ES-I3 (cell line): Measurements from ENCODE around the gene CNBP.
"Not testable (repeated sequence)": the region's sequence is repeated elsewhere in the genome, so short reads cannot be mapped to it uniquely, and the experiment has no call there.

Source experiments
- H3K36me3 ChIP-seq: 2 replicates; pipeline ENCODE4 v1.6.1; 2013; ENCODE audit warnings: mild to moderate bottlenecking, low read length, control low read depth, moderate library complexity; ENCODE audit not compliant: insufficient read depth
- H3K4me1 ChIP-seq: 2 replicates; pipeline ENCODE4 v1.6.1; 2013; ENCODE audit warnings: mild to moderate bottlenecking, control low read depth, low read length; ENCODE audit not compliant: insufficient read depth
- H3K9ac ChIP-seq: 2 replicates; pipeline ENCODE4 v1.6.1; 2013; ENCODE audit warnings: low read depth, mild to moderate bottlenecking, low read length, moderate library complexity
- H3K9me3 ChIP-seq: 2 replicates; pipeline ENCODE4 v1.6.1; 2013; ENCODE audit warnings: mild to moderate bottlenecking, low read length, moderate library complexity; ENCODE audit not compliant: control insufficient read depth, insufficient read depth

CNBP gene

GRCh38 chr3:129173206-129173605 lies 10.5 kb downstream of the CNBP start:
- H3K9ac ChIP-seq = no peak overlapping the region
- H3K36me3 ChIP-seq = peaks cover 20% of the 10 kb centered on the region
- no peaks in the 10 kb centered on the region for H3K4me1 ChIP-seq
- H3K9me3 ChIP-seq = no peaks in the 10 kb centered on the region

GRCh38 chr3:129166579-129167332 lies 16.9 kb downstream of the CNBP start:
- Histone ChIP-seq H3K9ac (no peak overlapping the region), H3K9me3 (no peaks in the 10 kb centered on the region), H3K4me1 (no peaks in the 10 kb centered on the region), H3K36me3 (peaks cover 20% of the 10 kb centered on the region)

GRCh38 chr3:129165594-129165993 lies 18.1 kb downstream of the CNBP start:
- H3K9me3 ChIP-seq, H3K9ac ChIP-seq, H3K4me1 ChIP-seq: not testable (repeated sequence)
- H3K36me3 ChIP-seq = peaks cover 11% of the 10 kb centered on the region

GRCh38 chr3:129164500-129164899 lies 19.2 kb downstream of the CNBP start:
- 0 out of 2 replicates have a peak, but pooled peaks cover under 1% of the 10 kb centered on the region for H3K36me3 ChIP-seq
- no peak overlapping the region for H3K9ac ChIP-seq
- peaks cover 2% of the 10 kb centered on the region; the same call in 1 of the 2 replicates for H3K4me1 ChIP-seq
- no peaks in the 10 kb centered on the region for H3K9me3 ChIP-seq

- H3K4me1 ChIP-seq = peaks cover 5% of the 10 kb centered on the region; the same call in 1 of the 2 replicates
- no peak overlapping the region for H3K9ac ChIP-seq
- no peaks in the 10 kb centered on the region for H3K9me3 ChIP-seq
- H3K36me3 ChIP-seq = no peaks in the 10 kb centered on the region
Observed at GRCh38 chr3:129162729-129163579, 20.7 kb downstream of the CNBP start.

- Histone ChIP-seq H3K9ac (peak overlapping the region; percentile 99), H3K36me3 (no peaks in the 10 kb centered on the region), H3K4me1 (peaks cover 5% of the 10 kb centered on the region; the same call in 1 of the 2 replicates), H3K9me3 (no peaks in the 10 kb centered on the region)
Observed at GRCh38 chr3:129161860-129162271, 21.8 kb downstream of the CNBP start.

- H3K4me1 ChIP-seq = peaks cover 5% of the 10 kb centered on the region; the same call in 1 of the 2 replicates
- no peaks in the 10 kb centered on the region for H3K9me3 ChIP-seq
- peak within 1 kb of the TSS; percentile 99 for H3K9ac ChIP-seq
- H3K36me3 ChIP-seq = no peaks in the 10 kb centered on the region
Observed at GRCh38 chr3:129160891-129161859, 22.5 kb downstream of the CNBP start, which contains the start of gene ISY1. Gene ISY1, minus strand, starts transcription at chr3:129161063. Its CDS starts 88 bp downstream, at chr3:129160975.

GRCh38 chr3:129144786-129145185 lies 38.9 kb downstream of the CNBP start:
- Histone ChIP-seq H3K36me3 (no peaks in the 10 kb centered on the region; the same call in 1 of the 2 replicates), H3K4me1 (no peaks in the 10 kb centered on the region), H3K9ac (no peak overlapping the region), H3K9me3 (no peaks in the 10 kb centered on the region)

- not testable (repeated sequence) for H3K9me3 ChIP-seq, H3K36me3 ChIP-seq
Observed at GRCh38 chr3:129141011-129141410, 42.7 kb downstream of the CNBP start.

GRCh38 chr3:129139911-129140310 lies 43.8 kb downstream of the CNBP start:
- Histone ChIP-seq H3K9me3 (no peaks in the 10 kb centered on the region), H3K4me1 (no peaks in the 10 kb centered on the region), H3K36me3 (no peaks in the 10 kb centered on the region), H3K9ac (no peak overlapping the region)

More at GRCh38 chr3:129141011-129141410, 42.7 kb downstream of the CNBP start:
- H3K9ac ChIP-seq, H3K4me1 ChIP-seq: not testable (repeated sequence)

GRCh38 chr3:129136275-129136674 lies 47.4 kb downstream of the CNBP start:
- H3K9ac ChIP-seq, H3K9me3 ChIP-seq, H3K4me1 ChIP-seq: not testable (repeated sequence)
- peaks cover 20% of the 10 kb centered on the region for H3K36me3 ChIP-seq

GRCh38 chr3:129132097-129132866 lies 51.4 kb downstream of the CNBP start:
- peaks cover 25% of the 10 kb centered on the region for H3K36me3 ChIP-seq
- no peak overlapping the region for H3K9ac ChIP-seq
- no peaks in the 10 kb centered on the region for H3K9me3 ChIP-seq
- H3K4me1 ChIP-seq = no peaks in the 10 kb centered on the region

- Histone ChIP-seq H3K9me3 (no peaks in the 10 kb centered on the region), H3K4me1 (no peaks in the 10 kb centered on the region), H3K9ac (no peak overlapping the region), H3K36me3 (peaks cover 25% of the 10 kb centered on the region)
Observed at GRCh38 chr3:129131465-129132088, 52.1 kb downstream of the CNBP start.
